ENCODE results near the gene TMEM106A.

DNA sequence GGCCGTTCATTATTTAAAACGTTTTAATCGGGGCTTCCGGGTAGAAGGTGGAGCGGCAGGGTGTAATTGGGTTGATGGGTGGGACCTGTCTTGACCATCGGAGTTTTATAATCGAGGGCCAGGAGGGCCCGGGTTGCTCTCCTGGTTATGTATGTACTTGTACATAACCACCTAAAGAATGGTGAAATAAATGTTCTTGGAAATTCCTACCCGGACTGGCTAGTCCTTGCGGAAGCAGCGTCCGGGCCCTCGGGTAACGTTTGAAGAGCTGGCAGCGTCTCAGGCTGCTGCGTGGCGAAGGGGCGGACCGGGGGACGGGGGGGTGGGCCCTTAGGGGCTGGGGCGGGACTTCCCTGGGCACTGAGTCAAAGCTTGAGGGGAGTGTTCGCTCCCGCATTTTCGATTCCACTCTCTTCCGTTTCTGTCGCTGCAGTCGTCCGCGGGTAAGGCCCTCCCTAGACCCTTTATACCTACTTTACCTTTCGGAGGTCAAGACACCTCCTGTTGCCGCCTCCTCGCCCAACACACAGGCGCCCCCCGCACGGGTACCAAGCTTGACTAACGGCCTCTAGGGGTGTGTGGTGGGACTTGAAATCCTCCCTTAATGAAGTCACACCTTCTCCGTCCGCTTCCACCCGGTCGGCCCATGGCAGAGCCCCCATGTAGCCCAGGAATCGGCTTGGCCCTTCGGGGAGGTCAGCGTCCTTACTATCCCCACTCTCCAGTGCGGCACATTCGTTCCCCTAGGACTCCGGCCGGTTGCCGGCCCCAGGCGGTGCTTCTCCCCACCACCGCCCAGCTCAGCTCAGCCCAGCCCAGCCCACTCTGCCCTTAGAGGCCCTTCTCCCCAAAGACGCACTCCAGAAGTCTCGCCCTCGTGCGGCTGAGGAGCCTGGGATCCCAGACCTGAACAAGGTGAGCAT lies at the start of gene TMEM106A:
- TF ChIP-seq, protein P1, sequence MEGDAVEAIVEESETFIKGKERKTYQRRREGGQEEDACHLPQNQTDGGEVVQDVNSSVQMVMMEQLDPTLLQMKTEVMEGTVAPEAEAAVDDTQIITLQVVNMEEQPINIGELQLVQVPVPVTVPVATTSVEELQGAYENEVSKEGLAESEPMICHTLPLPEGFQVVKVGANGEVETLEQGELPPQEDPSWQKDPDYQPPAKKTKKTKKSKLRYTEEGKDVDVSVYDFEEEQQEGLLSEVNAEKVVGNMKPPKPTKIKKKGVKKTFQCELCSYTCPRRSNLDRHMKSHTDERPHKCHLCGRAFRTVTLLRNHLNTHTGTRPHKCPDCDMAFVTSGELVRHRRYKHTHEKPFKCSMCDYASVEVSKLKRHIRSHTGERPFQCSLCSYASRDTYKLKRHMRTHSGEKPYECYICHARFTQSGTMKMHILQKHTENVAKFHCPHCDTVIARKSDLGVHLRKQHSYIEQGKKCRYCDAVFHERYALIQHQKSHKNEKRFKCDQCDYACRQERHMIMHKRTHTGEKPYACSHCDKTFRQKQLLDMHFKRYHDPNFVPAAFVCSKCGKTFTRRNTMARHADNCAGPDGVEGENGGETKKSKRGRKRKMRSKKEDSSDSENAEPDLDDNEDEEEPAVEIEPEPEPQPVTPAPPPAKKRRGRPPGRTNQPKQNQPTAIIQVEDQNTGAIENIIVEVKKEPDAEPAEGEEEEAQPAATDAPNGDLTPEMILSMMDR (IDR thresholded peaks at IDR 0.05; ENCODE audit: insufficient read depth, low read length) = no peak
- TF ChIP-seq POLR2AphosphoS5 (IDR thresholded peaks at IDR 0.05; ENCODE audit: low read depth) (no peak; the same call in 1 of the 2 replicates), GABPA (IDR thresholded peaks at IDR 0.05; ENCODE audit: low read depth) (no peak)
- TF ChIP-seq, protein P2, sequence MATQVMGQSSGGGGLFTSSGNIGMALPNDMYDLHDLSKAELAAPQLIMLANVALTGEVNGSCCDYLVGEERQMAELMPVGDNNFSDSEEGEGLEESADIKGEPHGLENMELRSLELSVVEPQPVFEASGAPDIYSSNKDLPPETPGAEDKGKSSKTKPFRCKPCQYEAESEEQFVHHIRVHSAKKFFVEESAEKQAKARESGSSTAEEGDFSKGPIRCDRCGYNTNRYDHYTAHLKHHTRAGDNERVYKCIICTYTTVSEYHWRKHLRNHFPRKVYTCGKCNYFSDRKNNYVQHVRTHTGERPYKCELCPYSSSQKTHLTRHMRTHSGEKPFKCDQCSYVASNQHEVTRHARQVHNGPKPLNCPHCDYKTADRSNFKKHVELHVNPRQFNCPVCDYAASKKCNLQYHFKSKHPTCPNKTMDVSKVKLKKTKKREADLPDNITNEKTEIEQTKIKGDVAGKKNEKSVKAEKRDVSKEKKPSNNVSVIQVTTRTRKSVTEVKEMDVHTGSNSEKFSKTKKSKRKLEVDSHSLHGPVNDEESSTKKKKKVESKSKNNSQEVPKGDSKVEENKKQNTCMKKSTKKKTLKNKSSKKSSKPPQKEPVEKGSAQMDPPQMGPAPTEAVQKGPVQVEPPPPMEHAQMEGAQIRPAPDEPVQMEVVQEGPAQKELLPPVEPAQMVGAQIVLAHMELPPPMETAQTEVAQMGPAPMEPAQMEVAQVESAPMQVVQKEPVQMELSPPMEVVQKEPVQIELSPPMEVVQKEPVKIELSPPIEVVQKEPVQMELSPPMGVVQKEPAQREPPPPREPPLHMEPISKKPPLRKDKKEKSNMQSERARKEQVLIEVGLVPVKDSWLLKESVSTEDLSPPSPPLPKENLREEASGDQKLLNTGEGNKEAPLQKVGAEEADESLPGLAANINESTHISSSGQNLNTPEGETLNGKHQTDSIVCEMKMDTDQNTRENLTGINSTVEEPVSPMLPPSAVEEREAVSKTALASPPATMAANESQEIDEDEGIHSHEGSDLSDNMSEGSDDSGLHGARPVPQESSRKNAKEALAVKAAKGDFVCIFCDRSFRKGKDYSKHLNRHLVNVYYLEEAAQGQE (IDR thresholded peaks at IDR 0.05; ENCODE audit: insufficient replicate concordance, low read depth) = no peak
